Motor neuron (in vitro differentiated cells): ENCODE data around the gene EEF1AKMT4. TPM values are rescaled to one million over a fixed set of nuclear protein-coding genes. Genes with fewer than 3 reads are reported as not detected.

ENCODE experiments used
- ATAC-seq, 8 experiments: fragments of 200-7000 bp; cut with Tn5 transposase; replicated peaks in 6 of 8; 2 replicates each; pipeline ENCODE4 v1.8.0; 2021; ENCODE audit warnings: mild to moderate bottlenecking in 8 of 8, moderate library complexity in 8 of 8
- H3K27ac ChIP-seq, 2 donors: fragments of 250-450 bp; sonication (Bioruptor Pico); 2 replicates each; pipeline ENCODE4 v1.9.0; 2021; ENCODE audit warnings: antibody characterized with exemption in 2 of 2, mild to moderate bottlenecking in 2 of 2, moderate library complexity in 1 of 2
- H3K4me1 ChIP-seq, 2 donors: fragments of 250-450 bp; sonication (Bioruptor Pico); replicated peaks in 1 of 2; 2 replicates each; pipeline ENCODE4 v1.6.1; 2021; ENCODE audit warnings: antibody characterized with exemption in 2 of 2, mild to moderate bottlenecking in 2 of 2, moderate library complexity in 1 of 2
- H3K4me3 ChIP-seq, 5 donors: fragments of 250-450 bp; sonication (Bioruptor Pico); 2 replicates each; pipeline ENCODE4 v1.9.0; 2021; ENCODE audit warnings: antibody characterized with exemption in 5 of 5, mild to moderate bottlenecking in 5 of 5, moderate library complexity in 4 of 5
- WGBS, 10 experiments: fragments of 450-650 bp; shearing (Covaris generic); methylation state at CpG; one replicate each; pipeline ENCODE4 v1.0.0; 2022; 5-methylcytosine and 5-hydroxymethylcytosine counted together
- in situ Hi-C, 9 experiments: fragments of 400-800 bp; cut with MboI; loops; one replicate each; pipeline ENCODE4 v1.15.0; 2021; ENCODE audit warnings: low sequenced_read_pairs in 9 of 9, low pct_unique_long_range_greater_than_20kb in 2 of 9; ENCODE audit not compliant: unreplicated experiment in 9 of 9
- total RNA-seq, 8 experiments: library from RNA; unstranded; fragments of 300-600 nt; gene quantifications; 2 replicates each; pipeline versions ENCODE4 v1.2.3 to v1.2.4, GENCODE V29; 2022

Gene EEF1AKMT4
- total RNA-seq, 8 experiments from 2014 or later = 4.6 to 15.0 (median 8.0) TPM

GRCh38 chr3:184230081-184230602 lies 19.3 kb upstream of the EEF1AKMT4 start:
- H3K4me3 ChIP-seq = peak overlapping the region; percentile 32 to 45 (median 40)
- in situ Hi-C loops = no loop called here
- no peaks in the 10 kb centered on the region for H3K4me1 ChIP-seq
- peak in 3 of 8 experiments; percentile 1 to 5 (median 5) for ATAC-seq
- H3K27ac ChIP-seq = no peak overlapping the region
- WGBS, 10 experiments = no CpG with 5 or more reads among the region's 61 CpGs

GRCh38 chr3:184230603-184231528 lies 18.6 kb upstream of the EEF1AKMT4 start:
- 0 to 62% (median 11%) methylated on average over 1 to 19 of the region's 79 CpGs; no CpG with 5 or more reads in 3 of the 10 experiments for WGBS, 10 experiments
- Histone ChIP-seq H3K27ac (no peak overlapping the region), H3K4me1 (no peaks in the 10 kb centered on the region), H3K4me3 (peak overlapping the region; percentile 32 to 45 (median 40))
- in situ Hi-C loops = no loop called here
- ATAC-seq = no peak

GRCh38 chr3:184231671-184232070 lies 17.8 kb upstream of the EEF1AKMT4 start:
- WGBS, 10 experiments = 0 to 80% (median 57%) methylated on average over 1 to 3 of the region's 3 CpGs; no CpG with 5 or more reads in 5 of the 10 experiments
- Histone ChIP-seq H3K4me1 (no peaks in the 10 kb centered on the region), H3K27ac (no peak overlapping the region), H3K4me3 (no peak overlapping the region)
- in situ Hi-C loops = no loop called here
- ATAC-seq = no peak

GRCh38 chr3:184233127-184233843 lies 16.2 kb upstream of the EEF1AKMT4 start:
- H3K4me3 ChIP-seq = no peak overlapping the region
- in situ Hi-C loops = no loop called here
- no peak overlapping the region for H3K27ac ChIP-seq
- WGBS, 10 experiments = 60 to 84% (median 80%) methylated on average over 1 to 9 of the region's 23 CpGs; no CpG with 5 or more reads in 6 of the 10 experiments
- no peak for ATAC-seq
- H3K4me1 ChIP-seq = no peaks in the 10 kb centered on the region

GRCh38 chr3:184234224-184234623 lies 15.2 kb upstream of the EEF1AKMT4 start:
- H3K4me3 ChIP-seq = no peak overlapping the region
- WGBS, 10 experiments = 13 to 100% (median 60%) methylated on average over 1 to 3 of the region's 4 CpGs; no CpG with 5 or more reads in 7 of the 10 experiments
- H3K27ac ChIP-seq = no peak overlapping the region
- H3K4me1 ChIP-seq = no peaks in the 10 kb centered on the region
- peak in 7 of 8 experiments; percentile 5 to 86 (median 50) for ATAC-seq
- in situ Hi-C loops = no loop called here

GRCh38 chr3:184234671-184235380 lies 14.6 kb upstream of the EEF1AKMT4 start:
- 50 to 92% (median 70%) methylated on average over 1 to 8 of the region's 19 CpGs; no CpG with 5 or more reads in 5 of the 10 experiments for WGBS, 10 experiments
- in situ Hi-C loops = no loop called here
- ATAC-seq = no peak

GRCh38 chr3:184235381-184236032 lies 14.0 kb upstream of the EEF1AKMT4 start:
- Histone ChIP-seq H3K27ac (no peak overlapping the region), H3K4me3 (no peak overlapping the region), H3K4me1 (no peaks in the 10 kb centered on the region)
- no peak for ATAC-seq
- in situ Hi-C loops = no loop called here
- WGBS, 10 experiments = no CpG with 5 or more reads among the region's 4 CpGs

More at GRCh38 chr3:184234671-184235380, 14.6 kb upstream of the EEF1AKMT4 start:
- H3K4me1 ChIP-seq = no peaks in the 10 kb centered on the region
- no peak overlapping the region for H3K27ac ChIP-seq
- no peak overlapping the region for H3K4me3 ChIP-seq

GRCh38 chr3:184236033-184236410 lies 13.4 kb upstream of the EEF1AKMT4 start:
- no peaks in the 10 kb centered on the region for H3K4me1 ChIP-seq
- no peak for ATAC-seq
- H3K4me3 ChIP-seq = no peak overlapping the region
- WGBS, 10 experiments = 40 to 46% methylated on average over 2 to 8 of the region's 14 CpGs; no CpG with 5 or more reads in 8 of the 10 experiments
- in situ Hi-C loops = no loop called here
- H3K27ac ChIP-seq = no peak overlapping the region

GRCh38 chr3:184236636-184237035 lies 12.8 kb upstream of the EEF1AKMT4 start:
- 25 to 40% methylated on average over 1 to 3 of the region's 3 CpGs; no CpG with 5 or more reads in 8 of the 10 experiments for WGBS, 10 experiments
- no peak for ATAC-seq
- Histone ChIP-seq H3K27ac (no peak overlapping the region), H3K4me1 (no peaks in the 10 kb centered on the region), H3K4me3 (no peak overlapping the region)
- in situ Hi-C loops = no loop called here

- WGBS, 10 experiments = 60 to 62% methylated on average over 1 to 5 of the region's 7 CpGs; no CpG with 5 or more reads in 8 of the 10 experiments
- H3K4me1 ChIP-seq = no peaks in the 10 kb centered on the region
- in situ Hi-C loops = no loop called here
- no peak overlapping the region for H3K4me3 ChIP-seq
- no peak overlapping the region for H3K27ac ChIP-seq
- ATAC-seq = no peak
Measured at GRCh38 chr3:184237211-184237610, 12.3 kb upstream of the EEF1AKMT4 start.

- 0 to 44% (median 17%) methylated on average over 1 of the region's 1 CpG; no CpG with 5 or more reads in 4 of the 10 experiments for WGBS, 10 experiments
- Histone ChIP-seq H3K27ac (no peak overlapping the region), H3K4me1 (no peaks in the 10 kb centered on the region), H3K4me3 (no peak overlapping the region)
- in situ Hi-C loops = no loop called here
- ATAC-seq = no peak
Measured at GRCh38 chr3:184237807-184238206, 11.7 kb upstream of the EEF1AKMT4 start.

GRCh38 chr3:184238246-184238818 lies 11.1 kb upstream of the EEF1AKMT4 start:
- ATAC-seq = no peak
- 0 to 49% (median 25%) methylated on average over 2 to 6 of the region's 13 CpGs; no CpG with 5 or more reads in 5 of the 10 experiments for whole genome bisulfite sequencing, 10 experiments
- Histone ChIP-seq H3K27ac (no peak overlapping the region), H3K4me1 (no peaks in the 10 kb centered on the region), H3K4me3 (no peak overlapping the region)
- in situ Hi-C loops = no loop called here
